SU-DHL-6 (cell line): Measurements from ENCODE around the gene KMT2D.

ENCODE experiments used
- EZH2phosphoT487 ChIP-seq: fragments of 200-600 bp; sonication (generic), shearing (Covaris generic); conservative IDR thresholded peaks from 2 replicates; pipeline ENCODE4 v1.6.1; 2018; ENCODE audit warnings: mild to moderate bottlenecking, antibody characterized with exemption, low read length, moderate library complexity, mixed read lengths
- TF ChIP-seq, protein P1 (sequence below): fragments of 200-600 bp; sonication (generic); IDR thresholded peaks from one replicate; pipeline ENCODE4 v1.5.1; 2017; ENCODE audit warnings: antibody characterized with exemption, mild to moderate bottlenecking, low read length, moderate library complexity; ENCODE audit not compliant: insufficient read depth, poor library complexity, severe bottlenecking

- TF ChIP-seq, protein P1, sequence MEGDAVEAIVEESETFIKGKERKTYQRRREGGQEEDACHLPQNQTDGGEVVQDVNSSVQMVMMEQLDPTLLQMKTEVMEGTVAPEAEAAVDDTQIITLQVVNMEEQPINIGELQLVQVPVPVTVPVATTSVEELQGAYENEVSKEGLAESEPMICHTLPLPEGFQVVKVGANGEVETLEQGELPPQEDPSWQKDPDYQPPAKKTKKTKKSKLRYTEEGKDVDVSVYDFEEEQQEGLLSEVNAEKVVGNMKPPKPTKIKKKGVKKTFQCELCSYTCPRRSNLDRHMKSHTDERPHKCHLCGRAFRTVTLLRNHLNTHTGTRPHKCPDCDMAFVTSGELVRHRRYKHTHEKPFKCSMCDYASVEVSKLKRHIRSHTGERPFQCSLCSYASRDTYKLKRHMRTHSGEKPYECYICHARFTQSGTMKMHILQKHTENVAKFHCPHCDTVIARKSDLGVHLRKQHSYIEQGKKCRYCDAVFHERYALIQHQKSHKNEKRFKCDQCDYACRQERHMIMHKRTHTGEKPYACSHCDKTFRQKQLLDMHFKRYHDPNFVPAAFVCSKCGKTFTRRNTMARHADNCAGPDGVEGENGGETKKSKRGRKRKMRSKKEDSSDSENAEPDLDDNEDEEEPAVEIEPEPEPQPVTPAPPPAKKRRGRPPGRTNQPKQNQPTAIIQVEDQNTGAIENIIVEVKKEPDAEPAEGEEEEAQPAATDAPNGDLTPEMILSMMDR, result no peak
- TF ChIP-seq EZH2phosphoT487, result no peak
Measured at GRCh38 chr12:49051777-49052438, 8.7 kb downstream of the KMT2D start.
